ENCODE data around the gene TOX3.

Gene TOX3

DNA sequence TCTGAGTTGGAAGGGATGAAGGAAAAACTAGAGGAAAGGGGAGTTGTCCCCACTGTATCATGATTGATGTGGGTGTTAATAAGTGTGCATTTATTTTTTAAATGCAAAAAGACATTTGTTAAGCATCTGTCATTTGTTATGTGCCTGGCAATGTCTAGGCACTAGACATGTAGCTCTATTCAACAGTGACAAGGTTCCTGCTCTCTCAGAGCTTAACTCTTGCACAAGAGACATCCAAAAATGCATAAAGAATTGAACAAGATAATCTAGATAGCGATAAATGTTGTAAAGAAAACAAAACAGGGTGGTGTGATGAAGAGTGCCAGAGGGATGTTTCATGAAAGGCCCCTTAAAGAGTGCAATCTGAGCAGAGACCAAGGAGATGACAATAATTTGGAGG, 148.9 kb downstream of the TOX3 start:
- no peak for DNase-seq (ENCODE audit: low read depth, low spot score)

- no peak for DNase-seq (ENCODE audit: low read depth, low spot score)
Measured at GRCh38 chr16:52393448-52393847, 153.5 kb downstream of the TOX3 start.

- DNase-seq (ENCODE audit: low read depth, low spot score) = no peak
Measured at GRCh38 chr16:52389045-52389444, 157.9 kb downstream of the TOX3 start.

Measured in astrocyte of the hippocampus (primary cell).